HepG2 (cell line): ENCODE results near the gene EGR1. TPM values are rescaled to one million over a fixed set of nuclear protein-coding genes. Genes with fewer than 3 reads are reported as not detected.

ENCODE experiments used
- ATAC-seq: fragments of 200-7000 bp; cut with Tn5 transposase; 3 replicates; pipeline ENCODE4 v1.9.1; 2020; ENCODE audit warnings: mild to moderate bottlenecking, moderate library complexity
- BruUV-seq: library from RNA; stranded (reverse); fragments of 400-500 nt; replicated peaks from 2 replicates; lab custom pipeline; 2021; lab: Mats Ljungman, UMichigan
- CTCF ChIA-PET: fragments of 300-600 bp; formaldehyde crosslinking; extraction: SDS; loops from one replicate; lab custom pipeline; 2021; ENCODE audit warnings: low total read pairs, inconsistent platforms, low intra/inter-chr PET ratio; lab: Yijun Ruan, JAX
- POLR2A ChIA-PET: fragments of 350-600 bp; sonication (Branson Sonifier 250); formaldehyde crosslinking; loops from one replicate; lab custom pipeline; 2020; ENCODE audit warnings: antibody characterized with exemption, inconsistent platforms; lab: Yijun Ruan, JAX
- DNase-seq: peaks from one replicate; pipeline ENCODE4 v3.0.0-alpha.2; 2015; ENCODE audit warnings: low spot score
- FAIRE-seq: peaks from 3 replicates; lab custom pipeline; 2011; peaks lifted over from hg19 to GRCh38; lab: Jason Lieb, UNC
- H2AFZ ChIP-seq: one replicate; pipeline ENCODE4 v1.6.1; 2011; ENCODE audit warnings: low read length, inconsistent platforms
- H3K27ac ChIP-seq: fragments of 300-600 bp; 3 replicates; pipeline ENCODE4 v1.8.0; 2011; ENCODE audit warnings: mixed run types, mild to moderate bottlenecking, mixed read lengths, low read length, inconsistent platforms; ENCODE audit not compliant: insufficient read depth; ENCODE audit errors: extremely low read length
- H3K27me3 ChIP-seq, 2 experiments: fragments of 200-600 bp in 1 of 2; 2 replicates in 1 of 2; 3 replicates in 1 of 2; pipeline versions ENCODE4 v1.6.0 to v1.8.0; 2011; ENCODE audit warnings: low read length in 2 of 2, mild to moderate bottlenecking in 2 of 2, moderate library complexity in 2 of 2, inconsistent platforms in 1 of 2; ENCODE audit not compliant: insufficient read depth in 2 of 2, control insufficient read depth in 1 of 2
- H3K36me3 ChIP-seq, 2 experiments: fragments of 200-600 bp in 1 of 2; replicated peaks in 1 of 2; 2 replicates in 1 of 2; 3 replicates in 1 of 2; pipeline versions ENCODE4 v1.5.1 to v1.8.0; 2011; ENCODE audit warnings: low read length in 2 of 2, inconsistent platforms in 1 of 2; ENCODE audit not compliant: insufficient read depth in 2 of 2, control insufficient read depth in 1 of 2
- H3K4me1 ChIP-seq: 2 replicates; pipeline ENCODE4 v1.5.1; 2012; ENCODE audit warnings: low read length, inconsistent platforms; ENCODE audit not compliant: insufficient read depth
- H3K4me2 ChIP-seq: 2 replicates; pipeline ENCODE4 v1.6.0; 2011; ENCODE audit warnings: low read depth, low read length, inconsistent platforms
- H3K4me3 ChIP-seq, 3 experiments: fragments of 200-600 bp in 1 of 3; sonication (generic), shearing (Covaris generic) in 1 of 3; replicated peaks in 1 of 3; 2 replicates each; pipeline ENCODE4 v1.5.1; 2011 to 2016; ENCODE audit warnings: low read length in 3 of 3, inconsistent platforms in 2 of 3, low read depth in 2 of 3, mild to moderate bottlenecking in 2 of 3, control low read depth in 1 of 3, mixed read lengths in 1 of 3; ENCODE audit not compliant: insufficient read depth in 1 of 3
- H3K79me2 ChIP-seq: one replicate; pipeline ENCODE4 v1.6.1; 2011; ENCODE audit warnings: low read length, inconsistent platforms; ENCODE audit not compliant: insufficient read depth
- H3K9ac ChIP-seq: 2 replicates; pipeline ENCODE4 v1.6.0; 2011; ENCODE audit warnings: mild to moderate bottlenecking, low read depth, low read length, inconsistent platforms; ENCODE audit not compliant: insufficient read depth
- H3K9me3 ChIP-seq: 2 replicates; pipeline ENCODE4 v1.5.1; 2012; ENCODE audit warnings: mild to moderate bottlenecking, low read length
- H4K20me1 ChIP-seq: 2 replicates; pipeline ENCODE4 v1.6.0; 2011; ENCODE audit warnings: inconsistent platforms, mild to moderate bottlenecking, low read length, moderate library complexity; ENCODE audit not compliant: insufficient read depth
- GZF1 ChIP-seq: sonication (generic); formaldehyde crosslinking; IDR thresholded peaks from 2 replicates; pipeline ENCODE4 v1.5.1; 2020; ENCODE audit warnings: mild to moderate bottlenecking, missing genetic modification reagents
- MEIS2 ChIP-seq: sonication (generic); formaldehyde crosslinking; IDR thresholded peaks from 2 replicates; pipeline ENCODE4 v1.9.0; 2021; ENCODE audit warnings: mild to moderate bottlenecking, missing genetic modification reagents
- NFIB ChIP-seq: sonication (generic); formaldehyde crosslinking; IDR thresholded peaks from 2 replicates; pipeline ENCODE4 v1.9.0; 2021; ENCODE audit warnings: missing genetic modification reagents, mild to moderate bottlenecking, borderline replicate concordance
- NFYB ChIP-seq: sonication (generic); formaldehyde crosslinking; IDR thresholded peaks from 2 replicates; pipeline ENCODE4 v1.4.0; 2020; ENCODE audit warnings: missing genetic modification reagents
- RORA ChIP-seq: sonication (generic); formaldehyde crosslinking; IDR thresholded peaks from 2 replicates; pipeline ENCODE4 v1.5.0; 2020; ENCODE audit warnings: mild to moderate bottlenecking, missing genetic modification reagents, moderate library complexity
- SMARCE1 ChIP-seq: fragments of 450-650 bp; IDR thresholded peaks from 2 replicates; pipeline ENCODE4 v1.6.1; 2017; ENCODE audit warnings: borderline replicate concordance
- ZBTB21 ChIP-seq: sonication (generic); formaldehyde crosslinking; IDR thresholded peaks from 2 replicates; pipeline ENCODE4 v1.4.0; 2020; ENCODE audit warnings: missing genetic modification reagents
- ZBTB3 ChIP-seq: sonication (generic); formaldehyde crosslinking; IDR thresholded peaks from 2 replicates; pipeline ENCODE4 v1.4.0; 2020; ENCODE audit warnings: low read depth, mild to moderate bottlenecking, moderate library complexity, missing genetic modification reagents, borderline replicate concordance
- ZBTB7A ChIP-seq: sonication (generic); formaldehyde crosslinking; IDR thresholded peaks from 2 replicates; pipeline ENCODE4 v1.8.0; 2022; ENCODE audit warnings: mild to moderate bottlenecking, missing genetic modification reagents
- ZC3H4 ChIP-seq: sonication (generic); formaldehyde crosslinking; IDR thresholded peaks from 2 replicates; pipeline ENCODE4 v1.4.0; 2020; ENCODE audit warnings: missing genetic modification reagents, borderline replicate concordance
- ZEB1 ChIP-seq: IDR thresholded peaks from 2 replicates; pipeline ENCODE4 v1.6.1; 2012; ENCODE audit warnings: mild to moderate bottlenecking, low read depth, inconsistent platforms; ENCODE audit not compliant: insufficient replicate concordance
- ZMAT3 ChIP-seq: sonication (generic); formaldehyde crosslinking; conservative IDR thresholded peaks from 2 replicates; pipeline ENCODE4 v1.7.0; 2021; ENCODE audit warnings: missing genetic modification reagents
- ZNF652 ChIP-seq: IDR thresholded peaks from 2 replicates; pipeline ENCODE4 v1.6.1; 2016; ENCODE audit warnings: low read depth, borderline replicate concordance
- ZNF777 ChIP-seq: sonication (generic); formaldehyde crosslinking; IDR thresholded peaks from 2 replicates; pipeline ENCODE4 v1.4.0; 2020; ENCODE audit warnings: missing genetic modification reagents
- ZNF781 ChIP-seq: sonication (generic); formaldehyde crosslinking; IDR thresholded peaks from 2 replicates; pipeline ENCODE4 v1.5.1; 2020; ENCODE audit warnings: borderline replicate concordance, mild to moderate bottlenecking, missing genetic modification reagents; ENCODE audit errors: not compliant biosample characterization
- ZNF891 ChIP-seq: sonication (generic); formaldehyde crosslinking; IDR thresholded peaks from 2 replicates; pipeline ENCODE4 v1.5.0; 2020; ENCODE audit warnings: mild to moderate bottlenecking, missing genetic modification reagents
- WGBS: methylation state at CpG from one replicate; pipeline ENCODE4 v1.1.6; 2017; ENCODE audit warnings: low lambda C conversion rate; 5-methylcytosine and 5-hydroxymethylcytosine counted together
- in situ Hi-C: cut with HindIII; loops from 2 replicates; pipeline ENCODE4 v1.10.0; 2017; ENCODE audit warnings: low pct_unique_long_range_greater_than_20kb; ENCODE audit not compliant: extremely low pct_ligation_motif_present
- intact Hi-C: fragments of 100-400 bp; cut with micrococcal nuclease; formaldehyde crosslinking; loops from one replicate; pipeline ENCODE4 v1.10.0; 2022; ENCODE audit not compliant: unreplicated experiment
- polyA plus RNA-seq, 8 experiments: library from polyadenylated mRNA; depleted of rRNA in 3 of 8; stranded (reverse) in 7 of 8; unstranded in 1 of 8; fragments of >200 nt; fragmentation: Illumina TruSeq in 4 of 8; extraction: Trizol in 4 of 8; gene quantifications; 2 replicates each; pipeline versions ENCODE4 v1.2.1 to v1.2.3, GENCODE V29; 2011 to 2016; ENCODE audit warnings: low read depth in 4 of 8, missing spikeins in 1 of 8, mixed read lengths in 1 of 8; ENCODE audit not compliant: insufficient read depth in 1 of 8
- total RNA-seq, 5 experiments: library from RNA; depleted of rRNA; stranded (reverse); fragments of >200 nt; fragmentation: Illumina TruSeq; extraction: Trizol; gene quantifications; 2 replicates each; pipeline ENCODE4 v1.2.3, GENCODE V29; 2016; ENCODE audit warnings: low read depth in 1 of 5
- TF ChIP-seq, protein P1 (sequence below): sonication (generic); formaldehyde crosslinking; IDR thresholded peaks from 2 replicates; pipeline ENCODE4 v1.5.1; 2020; ENCODE audit warnings: mild to moderate bottlenecking, missing genetic modification reagents, moderate library complexity

Gene EGR1
- total and polyA plus RNA-seq, 2 of the 13 experiments (the other 11 are each of a cell fraction or from before 2014, with no cell fraction given) = 4.1 to 4.5 TPM

DNA sequence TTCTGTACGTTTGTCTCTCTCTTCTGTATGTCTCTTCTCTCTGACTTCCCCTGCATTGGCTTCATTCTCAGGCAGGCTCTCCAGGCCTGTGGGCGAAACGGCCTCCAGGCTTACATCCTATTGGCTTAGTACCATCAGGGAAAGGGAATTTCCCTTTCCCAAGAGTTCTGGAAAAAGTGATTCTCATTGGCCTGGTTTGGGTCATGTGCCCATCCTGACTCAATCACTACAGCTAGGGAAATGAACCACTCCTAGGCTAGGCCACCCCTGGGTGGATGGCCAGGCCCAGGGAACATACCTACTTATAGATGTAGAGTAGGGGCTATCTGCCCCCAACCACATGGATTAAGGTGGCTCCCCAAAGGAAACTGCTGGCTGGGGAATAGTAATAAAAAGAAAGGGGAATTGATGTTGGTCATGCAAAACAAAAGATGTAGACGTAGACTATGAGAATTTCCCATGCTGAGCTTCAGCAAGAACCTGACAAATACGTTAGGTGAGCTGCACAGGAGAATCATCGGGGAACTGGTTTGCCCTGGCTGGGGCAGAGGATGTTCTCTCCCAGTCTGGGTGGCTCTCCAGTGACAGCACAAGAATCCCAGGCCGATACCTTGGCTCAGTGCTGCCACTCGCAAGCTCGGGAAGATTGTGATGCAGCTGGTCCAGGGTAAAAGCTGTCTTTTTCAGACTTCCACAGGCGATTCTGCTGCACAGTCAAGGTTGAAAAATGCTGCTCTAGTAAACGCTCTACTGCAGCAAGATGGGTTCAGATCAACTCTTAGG, 3.7 kb upstream of the EGR1 start (continued):
- TF ChIP-seq NFYB (peak; percentile 34), GZF1 (CRISPR knock-in tag) (no peak), ZNF652 (CRISPR knock-in tag) (no peak), ZBTB21 (no peak)
- TF ChIP-seq, all 625 proteins: peak for 13

DNA sequence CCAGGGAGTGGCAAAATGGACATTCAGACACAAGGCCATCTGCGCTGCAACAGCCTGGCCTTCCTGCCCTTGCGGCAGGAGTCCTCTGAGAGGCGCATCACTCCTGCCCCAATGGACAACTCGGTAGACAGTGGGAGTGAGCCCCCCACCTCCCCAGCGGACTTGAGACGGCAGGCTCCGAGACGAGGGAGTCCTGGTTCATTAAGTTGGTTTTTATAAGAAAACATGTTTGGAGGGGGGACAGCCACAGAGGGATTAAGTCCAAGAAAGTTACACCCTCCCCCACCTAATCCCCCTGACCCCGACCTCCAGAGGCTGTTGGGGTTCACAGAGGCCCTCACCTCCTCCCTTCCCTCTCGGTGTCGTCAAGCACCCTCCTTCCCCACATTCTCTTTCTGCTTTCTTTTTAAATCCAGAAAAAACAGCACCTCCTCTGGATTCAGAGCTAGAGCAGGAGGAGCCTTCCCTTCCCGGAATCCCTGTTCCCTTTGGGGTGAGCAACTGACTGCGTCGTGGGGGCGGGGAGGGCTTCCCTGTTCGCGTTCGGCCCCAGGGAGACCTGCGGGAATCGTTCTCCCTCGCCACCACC, 1.8 kb upstream of the EGR1 start:
- POLR2A ChIA-PET = interaction anchor here (1.0 to 4.0 kb wide), 6 partner anchors 18 to 112 kb away, joined by 3 to 58 read pairs (median 6); partner anchors contain the start of gene HSPA9
- Histone ChIP-seq H3K4me3 (peak overlapping the region; percentile 61 to 78 (median 66)), H3K27me3 (peaks cover 0 to 8% of the 10 kb centered on the region in 2 experiments; a peak in 3 of 5 replicates), H2AFZ (no peak overlapping the region), H3K36me3 (peaks cover 0 to 7% of the 10 kb centered on the region in 2 experiments; a peak in 2 of 5 replicates), H3K9me3 (no peaks in the 10 kb centered on the region), H3K79me2 (peaks cover 3% of the 10 kb centered on the region), H3K27ac (peak overlapping the region; percentile 95), H3K9ac (peak overlapping the region; percentile 81), H3K4me1 (peaks cover 54% of the 10 kb centered on the region), H4K20me1 (peaks cover 3% of the 10 kb centered on the region; the same call in 1 of the 2 replicates), H3K4me2 (peak overlapping the region; percentile 83)
- DNase-seq (no peak), FAIRE-seq (no peak), ATAC-seq (peak; percentile 12)
- BruUV-seq = no TSS peak
- in situ Hi-C loops = loop anchor here (5.0 kb wide), 1 partner anchor 79 kb away; the partner anchor contains the start of gene ETF1
- intact Hi-C loops = loop anchor here (1.0 to 2.0 kb wide), 2 partner anchors 40 to 79 kb away; partner anchors contain the start of gene ETF1
- CTCF ChIA-PET = interaction anchor here (1.1 to 2.5 kb wide), 2 partner anchors 28 to 40 kb away, joined by 4 to 29 read pairs; no protein-coding TSS in a partner anchor
- WGBS = 0% methylated on average over 10 of the region's 21 CpGs
- TF ChIP-seq RORA (CRISPR knock-in tag) (no peak), ZMAT3 (CRISPR knock-in tag) (0 out of 2 replicates have a peak, but pooled peaks have one; percentile 9), ZNF777 (CRISPR knock-in tag) (peak; percentile 22; the same call in 1 of the 2 replicates), SMARCE1 (no peak), ZBTB7A (CRISPR knock-in tag) (no peak), ZNF891 (CRISPR knock-in tag) (no peak), MEIS2 (no peak), ZC3H4 (no peak), NFIB (CRISPR knock-in tag) (no peak), ZBTB3 (CRISPR knock-in tag) (no peak), ZNF781 (CRISPR knock-in tag) (peak; percentile 3), ZEB1 (no peak)
- TF ChIP-seq, protein P1, sequence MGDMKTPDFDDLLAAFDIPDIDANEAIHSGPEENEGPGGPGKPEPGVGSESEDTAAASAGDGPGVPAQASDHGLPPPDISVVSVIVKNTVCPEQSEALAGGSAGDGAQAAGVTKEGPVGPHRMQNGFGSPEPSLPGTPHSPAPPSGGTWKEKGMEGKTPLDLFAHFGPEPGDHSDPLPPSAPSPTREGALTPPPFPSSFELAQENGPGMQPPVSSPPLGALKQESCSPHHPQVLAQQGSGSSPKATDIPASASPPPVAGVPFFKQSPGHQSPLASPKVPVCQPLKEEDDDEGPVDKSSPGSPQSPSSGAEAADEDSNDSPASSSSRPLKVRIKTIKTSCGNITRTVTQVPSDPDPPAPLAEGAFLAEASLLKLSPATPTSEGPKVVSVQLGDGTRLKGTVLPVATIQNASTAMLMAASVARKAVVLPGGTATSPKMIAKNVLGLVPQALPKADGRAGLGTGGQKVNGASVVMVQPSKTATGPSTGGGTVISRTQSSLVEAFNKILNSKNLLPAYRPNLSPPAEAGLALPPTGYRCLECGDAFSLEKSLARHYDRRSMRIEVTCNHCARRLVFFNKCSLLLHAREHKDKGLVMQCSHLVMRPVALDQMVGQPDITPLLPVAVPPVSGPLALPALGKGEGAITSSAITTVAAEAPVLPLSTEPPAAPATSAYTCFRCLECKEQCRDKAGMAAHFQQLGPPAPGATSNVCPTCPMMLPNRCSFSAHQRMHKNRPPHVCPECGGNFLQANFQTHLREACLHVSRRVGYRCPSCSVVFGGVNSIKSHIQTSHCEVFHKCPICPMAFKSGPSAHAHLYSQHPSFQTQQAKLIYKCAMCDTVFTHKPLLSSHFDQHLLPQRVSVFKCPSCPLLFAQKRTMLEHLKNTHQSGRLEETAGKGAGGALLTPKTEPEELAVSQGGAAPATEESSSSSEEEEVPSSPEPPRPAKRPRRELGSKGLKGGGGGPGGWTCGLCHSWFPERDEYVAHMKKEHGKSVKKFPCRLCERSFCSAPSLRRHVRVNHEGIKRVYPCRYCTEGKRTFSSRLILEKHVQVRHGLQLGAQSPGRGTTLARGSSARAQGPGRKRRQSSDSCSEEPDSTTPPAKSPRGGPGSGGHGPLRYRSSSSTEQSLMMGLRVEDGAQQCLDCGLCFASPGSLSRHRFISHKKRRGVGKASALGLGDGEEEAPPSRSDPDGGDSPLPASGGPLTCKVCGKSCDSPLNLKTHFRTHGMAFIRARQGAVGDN (CRISPR knock-in tag) = no peak
